Stomach (tissue), 4 donors: Measurements from ENCODE around the gene TAOK1.

Experiments
- EP300 ChIP-seq: sonication (generic); formaldehyde crosslinking; IDR thresholded peaks from one replicate; pipeline ENCODE4 v1.6.1; 2017; ENCODE audit warnings: antibody characterized with exemption
- POLR2A ChIP-seq, 4 donors: fragments of 450-650 bp; IDR thresholded peaks; one replicate each; pipeline ENCODE4 v1.6.1; 2016; ENCODE audit warnings: antibody characterized with exemption in 4 of 4, control low read depth in 2 of 4, mild to moderate bottlenecking in 1 of 4, moderate library complexity in 1 of 4
- POLR2AphosphoS5 ChIP-seq, 3 donors: sonication (generic); formaldehyde crosslinking; IDR thresholded peaks; one replicate each; pipeline ENCODE4 v1.6.1; 2016; ENCODE audit warnings: antibody characterized with exemption in 3 of 3
- TF ChIP-seq, protein P1 (sequence below), 7 experiments: fragments of 450-650 bp in 4 of 7; fragments of 200-600 bp in 3 of 7; sonication (generic) in 3 of 7; IDR thresholded peaks; one replicate each; pipeline ENCODE4 v1.5.1; 2016 to 2019; ENCODE audit warnings: antibody characterized with exemption in 7 of 7, control low read depth in 2 of 7, mild to moderate bottlenecking in 1 of 7

DNA sequence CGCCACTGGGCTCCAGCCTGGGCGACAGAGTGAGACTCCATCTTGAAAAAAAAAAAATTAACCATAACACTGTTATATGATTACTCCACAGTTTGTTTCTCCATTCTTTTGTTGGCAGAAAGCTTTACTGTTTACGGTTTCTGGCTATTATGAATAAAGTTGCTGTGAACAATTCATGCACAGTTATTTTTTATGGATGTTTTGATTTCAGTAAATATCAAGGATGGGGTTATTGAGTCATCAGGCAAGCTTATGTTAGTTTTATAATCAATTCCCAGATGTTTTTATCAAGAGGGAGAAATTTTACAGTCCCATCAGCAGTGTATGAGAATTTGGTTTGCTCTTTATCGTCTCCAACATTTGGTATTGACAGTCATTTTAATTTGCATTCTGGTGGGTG lies 67.9 kb downstream of the TAOK1 start:
- TF ChIP-seq, protein P1, sequence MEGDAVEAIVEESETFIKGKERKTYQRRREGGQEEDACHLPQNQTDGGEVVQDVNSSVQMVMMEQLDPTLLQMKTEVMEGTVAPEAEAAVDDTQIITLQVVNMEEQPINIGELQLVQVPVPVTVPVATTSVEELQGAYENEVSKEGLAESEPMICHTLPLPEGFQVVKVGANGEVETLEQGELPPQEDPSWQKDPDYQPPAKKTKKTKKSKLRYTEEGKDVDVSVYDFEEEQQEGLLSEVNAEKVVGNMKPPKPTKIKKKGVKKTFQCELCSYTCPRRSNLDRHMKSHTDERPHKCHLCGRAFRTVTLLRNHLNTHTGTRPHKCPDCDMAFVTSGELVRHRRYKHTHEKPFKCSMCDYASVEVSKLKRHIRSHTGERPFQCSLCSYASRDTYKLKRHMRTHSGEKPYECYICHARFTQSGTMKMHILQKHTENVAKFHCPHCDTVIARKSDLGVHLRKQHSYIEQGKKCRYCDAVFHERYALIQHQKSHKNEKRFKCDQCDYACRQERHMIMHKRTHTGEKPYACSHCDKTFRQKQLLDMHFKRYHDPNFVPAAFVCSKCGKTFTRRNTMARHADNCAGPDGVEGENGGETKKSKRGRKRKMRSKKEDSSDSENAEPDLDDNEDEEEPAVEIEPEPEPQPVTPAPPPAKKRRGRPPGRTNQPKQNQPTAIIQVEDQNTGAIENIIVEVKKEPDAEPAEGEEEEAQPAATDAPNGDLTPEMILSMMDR (IDR thresholded peaks at IDR 0.05), result no peak
- TF ChIP-seq POLR2AphosphoS5 (IDR thresholded peaks at IDR 0.05) (no peak), POLR2A (IDR thresholded peaks at IDR 0.05) (no peak), EP300 (no peak)
